HG03039 (cell line): ENCODE data around the gene SMARCA4.
"Not testable (repeated sequence)": the region's sequence is repeated elsewhere in the genome, so short reads cannot be mapped to it uniquely, and the experiment has no call there.

ENCODE experiments used
- ATAC-seq: cut with Tn5 transposase; IDR thresholded peaks from one replicate; pipeline ENCODE4 v1.9.1; 2021; ENCODE audit warnings: mild to moderate bottlenecking, moderate library complexity; ENCODE audit not compliant: unreplicated experiment

Gene SMARCA4

DNA sequence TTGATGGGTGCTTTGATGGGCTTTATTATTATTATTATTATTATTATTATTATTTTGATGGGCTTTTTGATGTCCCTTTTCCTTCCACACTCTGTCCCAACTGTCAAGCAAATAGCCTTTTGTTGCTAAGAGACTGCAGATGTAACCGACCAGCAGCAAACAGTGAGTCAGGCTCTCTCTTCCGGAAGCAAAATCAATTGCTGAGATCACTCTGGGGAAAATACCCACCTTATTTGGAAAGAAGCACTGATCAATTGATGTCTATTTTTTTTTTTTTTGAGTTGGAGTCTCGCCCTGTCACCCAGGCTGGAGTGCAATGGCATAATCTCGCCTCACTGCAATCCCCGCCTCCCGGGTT lies 131.3 kb downstream of the SMARCA4 start:
- no peak for ATAC-seq

- ATAC-seq, result no peak
Observed at GRCh38 chr19:11093689-11094238, 132.9 kb downstream of the SMARCA4 start.

GRCh38 chr19:11094520-11094894 lies 133.7 kb downstream of the SMARCA4 start:
- no peak for ATAC-seq

DNA sequence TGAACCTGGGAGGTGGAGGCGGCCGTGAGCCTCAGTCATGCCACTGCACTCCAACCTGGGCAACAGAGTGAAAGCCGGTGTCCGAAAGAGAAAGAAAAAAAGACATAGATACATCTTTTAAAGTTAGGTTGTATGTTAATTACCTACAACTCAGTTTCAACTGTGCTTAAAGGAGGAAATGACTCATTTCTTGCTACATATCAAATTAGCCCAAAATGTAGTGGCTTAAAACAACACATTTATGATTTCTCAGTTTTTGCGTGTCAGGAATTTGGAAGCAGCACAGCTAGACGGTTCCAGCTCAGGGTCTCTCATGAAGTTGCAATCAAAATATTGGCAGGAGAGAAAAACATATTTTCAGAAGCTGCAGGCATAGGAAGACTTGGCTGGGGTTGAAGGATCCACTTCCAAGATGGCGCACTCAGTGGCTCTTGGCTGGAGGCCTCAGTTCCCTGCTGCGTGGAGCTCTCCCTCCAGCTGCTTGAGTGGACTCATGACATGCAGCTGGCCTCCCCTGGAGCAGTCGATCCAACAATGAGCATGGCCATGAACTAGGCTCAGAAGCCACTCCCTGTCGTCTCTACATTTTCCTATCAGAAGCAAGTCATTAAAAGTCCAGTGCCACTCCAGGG lies 135.5 kb downstream of the SMARCA4 start:
- no peak for ATAC-seq

- ATAC-seq, result not testable (repeated sequence)
Observed at GRCh38 chr19:11097367-11097766, 136.5 kb downstream of the SMARCA4 start.

DNA sequence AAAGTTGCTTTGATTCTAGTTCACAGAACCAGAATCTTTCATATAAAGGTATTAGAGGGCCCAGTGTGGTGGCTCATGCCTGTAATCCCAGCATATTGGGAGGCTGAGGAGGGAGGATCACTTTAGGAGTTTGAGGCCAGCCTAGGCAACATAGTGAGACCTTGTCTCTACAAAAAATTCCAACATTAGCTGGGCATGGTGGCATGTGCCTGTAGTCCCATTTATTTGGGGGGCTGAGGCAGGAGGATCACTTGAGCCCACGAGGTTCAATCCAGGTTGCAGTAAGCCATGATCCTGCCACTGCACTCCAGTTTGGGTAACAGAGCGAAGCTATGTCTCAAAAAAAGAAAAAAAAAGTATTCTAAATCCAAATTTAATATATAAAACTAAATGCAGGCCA lies 137.5 kb downstream of the SMARCA4 start:
- ATAC-seq, result no peak

DNA sequence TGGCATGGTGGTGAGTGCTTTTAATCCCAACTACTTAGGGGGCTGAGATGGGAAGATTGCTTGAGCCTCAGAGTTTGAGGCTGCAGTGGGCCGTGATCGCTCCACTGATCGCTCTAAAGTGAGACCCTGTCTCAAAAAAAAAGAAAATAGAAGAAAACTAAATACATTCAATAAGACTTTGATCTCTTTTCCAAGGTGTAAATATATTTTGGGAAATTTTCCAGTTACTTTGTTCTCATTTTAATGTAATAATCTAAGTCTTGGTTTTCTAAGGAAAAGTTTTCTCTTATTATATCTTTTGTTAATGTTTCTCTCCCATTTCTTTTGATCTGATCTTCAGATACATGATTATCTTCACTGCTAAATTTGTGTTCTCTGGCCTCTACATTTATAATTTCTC lies 138.0 kb downstream of the SMARCA4 start:
- no peak for ATAC-seq

GRCh38 chr19:11100049-11100448 lies 139.2 kb downstream of the SMARCA4 start:
- ATAC-seq, result no peak

DNA sequence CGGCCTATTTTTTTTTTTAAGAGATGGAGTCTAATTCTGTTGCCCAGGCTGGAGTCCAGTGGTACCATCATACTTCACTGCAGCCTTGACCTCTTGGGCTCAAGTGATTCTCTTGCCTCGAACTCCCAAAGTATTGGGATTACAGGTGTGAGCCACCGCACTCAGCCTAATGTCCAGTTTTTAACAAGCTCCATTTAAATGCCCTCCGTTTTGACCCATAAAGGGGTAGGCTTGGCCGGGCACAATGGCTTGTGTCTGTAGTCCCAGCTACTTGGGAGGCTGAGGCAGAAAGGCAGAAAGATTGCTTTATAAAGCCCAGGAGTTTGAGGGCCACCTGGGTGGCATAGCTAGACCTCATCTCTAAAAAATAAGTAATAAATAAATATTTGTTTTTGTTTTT lies 140.2 kb downstream of the SMARCA4 start:
- no peak for ATAC-seq

DNA sequence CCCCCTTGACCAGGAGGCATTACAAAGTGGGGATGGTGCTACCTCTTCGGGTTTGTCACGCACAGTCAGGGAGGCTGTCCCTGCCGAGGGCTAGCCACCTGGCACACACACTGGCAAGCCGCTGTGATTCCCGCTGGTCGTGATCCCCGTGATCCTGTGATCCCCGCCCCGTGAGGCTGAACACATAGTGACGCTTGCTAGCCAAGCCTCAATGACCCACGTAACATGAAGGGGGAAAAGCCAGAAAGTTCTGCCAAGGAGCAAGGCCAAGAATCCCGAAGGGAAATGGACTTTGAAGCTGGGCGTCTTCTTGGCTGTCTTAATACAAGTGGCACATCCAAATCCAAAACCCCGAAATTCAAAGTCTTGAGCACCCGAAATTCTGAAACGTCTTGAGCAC lies 142.1 kb downstream of the SMARCA4 start:
- no peak for ATAC-seq

GRCh38 chr19:11103667-11104066 lies 142.8 kb downstream of the SMARCA4 start:
- ATAC-seq, result not testable (repeated sequence)

DNA sequence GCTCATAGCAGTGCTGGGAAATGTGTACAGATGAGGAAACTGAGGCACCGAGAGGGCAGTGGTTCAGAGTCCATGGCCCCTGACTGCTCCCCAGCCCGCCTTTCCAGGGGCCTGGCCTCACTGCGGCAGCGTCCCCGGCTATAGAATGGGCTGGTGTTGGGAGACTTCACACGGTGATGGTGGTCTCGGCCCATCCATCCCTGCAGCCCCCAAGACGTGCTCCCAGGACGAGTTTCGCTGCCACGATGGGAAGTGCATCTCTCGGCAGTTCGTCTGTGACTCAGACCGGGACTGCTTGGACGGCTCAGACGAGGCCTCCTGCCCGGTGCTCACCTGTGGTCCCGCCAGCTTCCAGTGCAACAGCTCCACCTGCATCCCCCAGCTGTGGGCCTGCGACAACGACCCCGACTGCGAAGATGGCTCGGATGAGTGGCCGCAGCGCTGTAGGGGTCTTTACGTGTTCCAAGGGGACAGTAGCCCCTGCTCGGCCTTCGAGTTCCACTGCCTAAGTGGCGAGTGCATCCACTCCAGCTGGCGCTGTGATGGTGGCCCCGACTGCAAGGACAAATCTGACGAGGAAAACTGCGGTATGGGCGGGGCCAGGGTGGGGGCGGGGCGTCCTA lies 144.3 kb downstream of the SMARCA4 start:
- no peak for ATAC-seq

GRCh38 chr19:11106477-11106876 lies 145.6 kb downstream of the SMARCA4 start:
- no peak for ATAC-seq

DNA sequence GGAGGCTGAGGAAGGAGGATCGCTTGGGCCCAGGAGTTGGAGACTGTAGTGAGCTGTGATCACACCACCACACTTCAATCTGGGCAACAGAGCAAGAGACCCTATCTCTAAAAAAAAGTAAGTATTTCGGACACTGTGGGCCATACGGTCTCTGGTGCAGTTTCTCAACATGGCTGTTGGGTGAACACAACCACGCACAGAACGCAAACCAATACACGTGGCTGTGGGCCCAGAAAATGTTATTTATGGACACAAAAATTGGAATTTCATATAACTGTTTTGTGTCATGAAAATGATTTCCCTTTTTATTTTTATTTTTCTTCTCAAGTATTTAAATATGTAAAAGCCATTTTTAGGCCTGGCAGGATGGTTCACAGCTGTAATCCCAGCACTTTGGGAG lies 147.9 kb downstream of the SMARCA4 start:
- no peak for ATAC-seq

- ATAC-seq, result no peak
Observed at GRCh38 chr19:11111117-11111770, 150.4 kb downstream of the SMARCA4 start.

GRCh38 chr19:11111771-11112144 lies 150.9 kb downstream of the SMARCA4 start:
- ATAC-seq, result no peak
